SH-SY5Y (cell line): ENCODE data around the gene EPHB2.

ENCODE experiments used
- GATA2 ChIP-seq: IDR thresholded peaks from 2 replicates; pipeline ENCODE4 v1.6.1; 2011; ENCODE audit warnings: mild to moderate bottlenecking, low read depth, low read length
- GATA3 ChIP-seq: IDR thresholded peaks from 2 replicates; pipeline ENCODE4 v1.6.1; 2011; ENCODE audit warnings: low read depth, mild to moderate bottlenecking, low read length, moderate library complexity

Gene EPHB2

GRCh38 chr1:22912311-22912710 lies 201.7 kb downstream of the EPHB2 start:
- no peak for TF ChIP-seq GATA3
- no peak for TF ChIP-seq GATA2

GRCh38 chr1:22913421-22914141 lies 202.9 kb downstream of the EPHB2 start:
- no peak for TF ChIP-seq GATA2
- no peak for TF ChIP-seq GATA3

- TF ChIP-seq GATA2, result no peak
- no peak for TF ChIP-seq GATA3
Measured at GRCh38 chr1:22914156-22914555, 203.5 kb downstream of the EPHB2 start.

GRCh38 chr1:22914633-22915217 lies 204.1 kb downstream of the EPHB2 start:
- TF ChIP-seq GATA3 (no peak), GATA2 (no peak)

- TF ChIP-seq GATA3 (no peak), GATA2 (no peak)
Measured at GRCh38 chr1:22915231-22915630, 204.6 kb downstream of the EPHB2 start.

GRCh38 chr1:22915816-22916470 lies 205.3 kb downstream of the EPHB2 start:
- TF ChIP-seq GATA2 (no peak), GATA3 (no peak)

GRCh38 chr1:22916471-22916820 lies 205.8 kb downstream of the EPHB2 start:
- TF ChIP-seq GATA2 (no peak), GATA3 (no peak)

GRCh38 chr1:22917989-22918388 lies 207.3 kb downstream of the EPHB2 start:
- no peak for TF ChIP-seq GATA3

GRCh38 chr1:22918644-22919043 lies 208.0 kb downstream of the EPHB2 start:
- TF ChIP-seq GATA3, result no peak

GRCh38 chr1:22919341-22920025 lies 208.8 kb downstream of the EPHB2 start:
- TF ChIP-seq GATA2, result no peak
- TF ChIP-seq GATA3, result no peak

- TF ChIP-seq GATA2 (no peak), GATA3 (no peak)
Measured at GRCh38 chr1:22920026-22920733, 209.5 kb downstream of the EPHB2 start.

- TF ChIP-seq GATA2, result no peak
- no peak for TF ChIP-seq GATA3
Measured at GRCh38 chr1:22920734-22921451, 210.3 kb downstream of the EPHB2 start.

- TF ChIP-seq GATA2 (no peak), GATA3 (no peak)
Measured at GRCh38 chr1:22921452-22922126, 210.9 kb downstream of the EPHB2 start.
